ENCODE results near the gene ADARB1.

GRCh38 chr21:45118099-45118498 lies 43.7 kb downstream of the ADARB1 start:
- TF ChIP-seq CTCF (IDR thresholded peaks at IDR 0.05; ENCODE audit: poor library complexity) = no peak
- TF ChIP-seq EZH2 (IDR thresholded peaks at IDR 0.05; ENCODE audit: borderline replicate concordance) = no peak
